HEK293 (cell line): Measurements from ENCODE around the gene CAPN7.

Source experiments
- CTCF ChIA-PET: fragments of 350-600 bp; formaldehyde crosslinking; extraction: SDS; loops from one replicate; lab custom pipeline; 2021; ENCODE audit warnings: antibody characterized with exemption; lab: Yijun Ruan, JAX
- POLR2A ChIA-PET: fragments of 300-600 bp; formaldehyde crosslinking; extraction: SDS; loops from one replicate; lab custom pipeline; 2020; ENCODE audit warnings: antibody characterized with exemption, inconsistent platforms; lab: Yijun Ruan, JAX
- H3K27ac ChIP-seq: fragments of 200-500 bp; sonication (Bioruptor generic); 2 replicates; pipeline ENCODE4 v1.5.1; 2014; ENCODE audit warnings: low read depth, low read length, control low read depth, inconsistent platforms; ENCODE audit errors: extremely low read depth
- H3K36me3 ChIP-seq, 2 experiments: fragments of 200-500 bp in 1 of 2; sonication (Bioruptor generic) in 1 of 2; 1 replicate in 1 of 2; 2 replicates in 1 of 2; pipeline ENCODE4 v1.5.1; 2014 to 2017; ENCODE audit warnings: inconsistent platforms in 2 of 2, low read length in 2 of 2; ENCODE audit not compliant: control insufficient read depth in 2 of 2, insufficient read depth in 1 of 2
- H3K4me1 ChIP-seq: fragments of 200-500 bp; sonication (Bioruptor generic); 2 replicates; pipeline ENCODE4 v1.5.1; 2014; ENCODE audit warnings: mild to moderate bottlenecking, low read length, inconsistent platforms; ENCODE audit not compliant: control insufficient read depth, insufficient read depth
- H3K4me3 ChIP-seq: 2 replicates; pipeline ENCODE4 v1.5.1; 2011; ENCODE audit warnings: low read depth, mild to moderate bottlenecking, control low read depth, low read length, moderate library complexity
- H3K9me3 ChIP-seq: fragments of 200-500 bp; sonication (Bioruptor generic); 2 replicates; pipeline ENCODE4 v1.5.1; 2014; ENCODE audit warnings: low read depth, low read length, inconsistent platforms; ENCODE audit not compliant: control insufficient read depth, insufficient read depth
- EGR2 ChIP-seq: fragments of 450-650 bp; formaldehyde crosslinking; IDR thresholded peaks from 2 replicates; pipeline ENCODE4 v1.5.1; 2016; ENCODE audit warnings: low read depth, missing biosample characterization, missing genetic modification characterization
- KLF1 ChIP-seq: fragments of 450-650 bp; formaldehyde crosslinking; IDR thresholded peaks from 2 replicates; pipeline ENCODE4 v1.5.1; 2016; ENCODE audit warnings: missing biosample characterization, missing genetic modification characterization
- KLF9 ChIP-seq: fragments of 450-650 bp; formaldehyde crosslinking; IDR thresholded peaks from 2 replicates; pipeline ENCODE4 v1.5.1; 2016; ENCODE audit warnings: missing biosample characterization, missing genetic modification characterization, low read depth
- MZF1 ChIP-seq: fragments of 450-650 bp; formaldehyde crosslinking; IDR thresholded peaks from 2 replicates; pipeline ENCODE4 v1.5.1; 2017; ENCODE audit warnings: missing biosample characterization, missing genetic modification characterization, borderline replicate concordance
- OVOL3 ChIP-seq: fragments of 450-650 bp; formaldehyde crosslinking; IDR thresholded peaks from 2 replicates; pipeline ENCODE4 v1.5.1; 2016; ENCODE audit warnings: missing biosample characterization, missing genetic modification characterization
- REST ChIP-seq: fragments of 450-650 bp; formaldehyde crosslinking; IDR thresholded peaks from 2 replicates; pipeline ENCODE4 v1.5.1; 2016; ENCODE audit warnings: missing biosample characterization, missing genetic modification characterization
- SP2 ChIP-seq: fragments of 450-650 bp; formaldehyde crosslinking; IDR thresholded peaks from 2 replicates; pipeline ENCODE4 v1.5.1; 2016; ENCODE audit warnings: missing biosample characterization, missing genetic modification characterization
- YY1 ChIP-seq: fragments of 450-650 bp; formaldehyde crosslinking; IDR thresholded peaks from 2 replicates; pipeline ENCODE4 v1.5.1; 2018; ENCODE audit warnings: missing biosample characterization, missing genetic modification characterization
- ZBTB48 ChIP-seq: fragments of 450-650 bp; formaldehyde crosslinking; IDR thresholded peaks from 2 replicates; pipeline ENCODE4 v1.5.1; 2016; ENCODE audit warnings: missing biosample characterization, missing genetic modification characterization
- ZBTB7A ChIP-seq: fragments of 450-650 bp; formaldehyde crosslinking; IDR thresholded peaks from 2 replicates; pipeline ENCODE4 v1.5.1; 2016; ENCODE audit warnings: low read depth, missing biosample characterization, missing genetic modification characterization
- ZFP41 ChIP-seq: fragments of 450-650 bp; formaldehyde crosslinking; IDR thresholded peaks from 2 replicates; pipeline ENCODE4 v1.5.1; 2016; ENCODE audit warnings: missing biosample characterization, missing genetic modification characterization, borderline replicate concordance
- ZNF112 ChIP-seq: fragments of 450-650 bp; formaldehyde crosslinking; IDR thresholded peaks from 2 replicates; pipeline ENCODE4 v1.5.0; 2017; ENCODE audit warnings: missing biosample characterization, missing genetic modification characterization
- ZNF211 ChIP-seq: fragments of 450-650 bp; formaldehyde crosslinking; IDR thresholded peaks from 2 replicates; pipeline ENCODE4 v1.5.1; 2016; ENCODE audit warnings: low read depth, missing biosample characterization, missing genetic modification characterization
- ZNF223 ChIP-seq: fragments of 450-650 bp; formaldehyde crosslinking; IDR thresholded peaks from 2 replicates; pipeline ENCODE4 v1.5.1; 2016; ENCODE audit warnings: missing biosample characterization, missing genetic modification characterization
- ZNF292 ChIP-seq: fragments of 450-650 bp; formaldehyde crosslinking; IDR thresholded peaks from 2 replicates; pipeline ENCODE4 v1.5.1; 2016; ENCODE audit warnings: low read depth, missing biosample characterization, missing genetic modification characterization, borderline replicate concordance
- ZNF350 ChIP-seq: fragments of 450-650 bp; formaldehyde crosslinking; IDR thresholded peaks from 2 replicates; pipeline ENCODE4 v1.5.0; 2017; ENCODE audit warnings: missing biosample characterization, mild to moderate bottlenecking, missing genetic modification characterization
- ZNF398 ChIP-seq: fragments of 450-650 bp; formaldehyde crosslinking; IDR thresholded peaks from 2 replicates; pipeline ENCODE4 v1.5.1; 2017; ENCODE audit warnings: missing biosample characterization, missing genetic modification characterization
- ZNF473 ChIP-seq: fragments of 450-650 bp; formaldehyde crosslinking; IDR thresholded peaks from 2 replicates; pipeline ENCODE4 v1.5.1; 2017; ENCODE audit warnings: missing biosample characterization, missing genetic modification characterization
- ZNF701 ChIP-seq: fragments of 450-650 bp; formaldehyde crosslinking; IDR thresholded peaks from 2 replicates; pipeline ENCODE4 v1.5.1; 2016; ENCODE audit warnings: missing biosample characterization, missing genetic modification characterization
- ZNF747 ChIP-seq: fragments of 450-650 bp; formaldehyde crosslinking; IDR thresholded peaks from 2 replicates; pipeline ENCODE4 v1.5.1; 2016; ENCODE audit warnings: missing biosample characterization, missing genetic modification characterization
- ZNF777 ChIP-seq: fragments of 450-650 bp; formaldehyde crosslinking; IDR thresholded peaks from 2 replicates; pipeline ENCODE4 v1.5.1; 2017; ENCODE audit warnings: missing biosample characterization, missing genetic modification characterization, borderline replicate concordance
- ZSCAN16 ChIP-seq: fragments of 450-650 bp; formaldehyde crosslinking; IDR thresholded peaks from 2 replicates; pipeline ENCODE4 v1.5.1; 2016; ENCODE audit warnings: missing biosample characterization, missing genetic modification characterization
- ZXDB ChIP-seq: fragments of 450-650 bp; formaldehyde crosslinking; IDR thresholded peaks from 2 replicates; pipeline ENCODE4 v1.5.1; 2016; ENCODE audit warnings: missing biosample characterization, missing genetic modification characterization

The CAPN7 gene

GRCh38 chr3:15288331-15289035 lies 82.4 kb downstream of the CAPN7 start:
- no peak overlapping the region for H3K27ac ChIP-seq
- no peak overlapping the region for H3K4me3 ChIP-seq
- H3K4me1 ChIP-seq = peaks cover 9% of the 10 kb centered on the region
- no peaks in the 10 kb centered on the region for H3K9me3 ChIP-seq
- H3K36me3 ChIP-seq = no peaks in the 10 kb centered on the region
- TF ChIP-seq KLF1 (no peak), SP2 (no peak), ZFP41 (tag by site-specific recombination) (no peak), ZNF473 (no peak), REST (tag by site-specific recombination) (no peak), ZNF701 (no peak), ZNF292 (tag by site-specific recombination) (no peak), ZSCAN16 (tag by site-specific recombination) (no peak), YY1 (tag by site-specific recombination) (no peak), ZNF777 (tag by site-specific recombination) (no peak), KLF9 (tag by site-specific recombination) (no peak), ZBTB7A (tag by site-specific recombination) (no peak), MZF1 (no peak), OVOL3 (no peak)
- TF ChIP-seq, all 188 proteins: peak for 0
- CTCF ChIA-PET = interaction anchor here (0.5 kb wide), 1 partner anchor 110 kb away, joined by 3 read pairs; no protein-coding TSS in a partner anchor
- POLR2A ChIA-PET = no interaction called here

GRCh38 chr3:15289661-15290060 lies 83.6 kb downstream of the CAPN7 start:
- H3K27ac ChIP-seq = no peak overlapping the region
- no peaks in the 10 kb centered on the region for H3K9me3 ChIP-seq
- ChIA-PET CTCF (interaction anchor here (1.1 kb wide), 1 partner anchor 22 kb away, joined by 3 read pairs; no protein-coding TSS in a partner anchor), POLR2A (no interaction called here)
- H3K4me3 ChIP-seq = no peak overlapping the region
- TF ChIP-seq ZNF112 (tag by site-specific recombination) (no peak), ZNF747 (tag by site-specific recombination) (no peak), ZBTB48 (tag by site-specific recombination) (no peak), ZXDB (tag by site-specific recombination) (no peak), ZNF211 (tag by site-specific recombination) (no peak), EGR2 (no peak), ZNF701 (no peak), ZNF350 (tag by site-specific recombination) (no peak), ZNF223 (tag by site-specific recombination) (no peak), ZNF398 (tag by site-specific recombination) (no peak)
- no peaks in the 10 kb centered on the region for H3K36me3 ChIP-seq
- peaks cover 8% of the 10 kb centered on the region for H3K4me1 ChIP-seq
